ENCODE data around the gene TUBA3E.
"Not testable (repeated sequence)": the region's sequence is repeated elsewhere in the genome, so short reads cannot be mapped to it uniquely, and the experiment has no call there.

TUBA3E gene

DNA sequence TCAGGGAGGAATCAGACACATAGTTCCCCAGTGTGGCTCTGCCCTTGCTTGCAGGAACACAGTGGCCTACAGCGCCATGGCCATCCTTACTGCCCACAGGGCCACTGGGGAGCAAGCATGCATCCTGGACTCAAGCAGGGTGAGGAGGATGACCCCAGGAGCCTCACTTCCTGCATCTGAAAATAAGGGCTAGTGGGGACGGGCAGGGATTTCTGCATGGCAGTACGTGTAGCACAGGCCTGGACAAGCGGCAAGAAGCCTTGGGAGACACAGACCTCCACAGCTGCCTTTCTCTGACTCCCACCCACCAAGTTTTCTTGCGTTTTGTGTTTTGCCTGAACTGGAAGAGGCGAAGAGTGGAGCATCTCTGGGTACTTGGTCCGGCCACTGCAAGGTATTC is 35.8 kb downstream of the TUBA3E start:
- not testable (repeated sequence) for DNase-seq (ENCODE audit: low read depth)

DNA sequence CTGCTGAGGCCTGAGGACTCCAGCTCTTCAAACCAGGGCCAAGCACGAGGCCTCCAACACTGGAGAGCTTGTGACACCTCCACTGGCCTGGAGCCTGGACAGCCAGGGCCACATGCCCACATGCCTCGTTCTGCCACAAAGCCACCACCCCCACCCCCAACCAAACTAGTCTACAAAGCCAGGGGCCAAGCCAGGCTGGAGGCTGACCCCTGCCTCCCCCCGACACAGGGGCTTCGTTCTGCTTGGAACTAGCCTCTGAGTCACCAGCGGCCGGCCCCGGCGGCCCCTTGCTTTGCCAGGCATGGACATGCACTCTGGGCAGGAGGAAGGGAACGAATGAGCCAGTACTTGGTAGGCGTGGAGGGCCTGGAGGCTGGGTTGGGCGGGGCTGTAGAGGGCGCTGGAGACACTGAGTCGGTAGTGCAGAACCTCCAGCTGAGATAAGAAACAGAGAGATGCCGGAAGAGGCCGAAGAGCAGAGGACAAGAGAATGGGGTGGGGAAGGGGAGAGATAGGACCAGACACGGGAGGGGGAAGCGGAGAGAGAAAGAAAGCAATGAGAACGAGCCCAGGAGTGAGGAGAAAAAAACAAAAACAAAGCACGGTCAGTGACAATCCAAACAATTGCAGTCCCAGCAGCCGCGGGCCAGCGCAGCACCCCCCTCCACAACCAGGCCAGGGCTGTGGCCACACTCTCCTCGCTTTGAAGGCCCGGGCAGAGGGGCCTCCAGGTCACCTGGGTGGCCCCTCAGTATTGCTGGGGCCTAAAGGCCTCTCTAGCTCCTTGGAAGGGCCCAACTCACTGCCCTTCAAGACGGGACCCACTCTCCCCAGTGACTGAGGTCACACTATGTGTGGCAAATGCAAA is 37.2 kb downstream of the TUBA3E start:
- not testable (repeated sequence) for DNase-seq (ENCODE audit: low read depth)

DNA sequence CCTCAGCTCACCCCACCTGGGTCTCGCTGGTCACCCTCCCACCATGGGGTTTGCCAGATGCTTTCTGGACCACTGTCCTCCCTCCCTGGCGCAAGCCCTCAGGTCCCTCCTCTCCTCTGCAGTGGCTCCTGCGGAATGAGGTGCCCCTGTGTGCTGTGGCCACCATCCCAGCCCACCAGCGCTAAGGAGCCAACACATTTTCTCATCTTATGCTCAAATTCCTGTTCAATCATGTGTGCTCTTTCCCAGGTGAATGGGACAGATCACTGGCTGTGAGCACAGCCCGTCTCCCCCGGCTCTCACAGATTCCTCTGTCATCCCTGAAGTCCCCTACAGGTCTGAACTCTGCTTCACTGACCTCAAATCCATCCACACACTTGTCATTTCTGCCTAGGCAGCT is 38.1 kb downstream of the TUBA3E start:
- DNase-seq (ENCODE audit: low read depth) = no peak

DNA sequence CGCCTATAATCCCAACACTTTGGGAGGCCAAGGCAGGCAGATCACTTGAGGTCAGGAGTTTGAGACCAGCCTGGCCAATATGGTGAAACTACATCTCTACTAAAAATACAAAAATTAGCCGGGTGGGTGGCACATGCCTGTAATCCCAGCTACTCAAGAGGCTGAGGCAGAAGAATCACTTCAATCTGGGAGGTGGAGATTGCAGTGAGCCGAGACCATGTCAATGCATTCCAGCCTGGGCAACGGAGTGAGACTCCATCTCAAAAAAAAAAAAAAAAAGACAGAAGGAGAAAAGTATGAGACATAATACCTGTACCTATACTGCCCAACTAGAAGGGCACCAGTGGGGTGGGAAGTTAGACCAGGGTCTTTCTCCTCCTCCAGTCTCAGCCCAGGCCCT is 38.9 kb downstream of the TUBA3E start:
- DNase-seq (ENCODE audit: low read depth) = not testable (repeated sequence)

DNA sequence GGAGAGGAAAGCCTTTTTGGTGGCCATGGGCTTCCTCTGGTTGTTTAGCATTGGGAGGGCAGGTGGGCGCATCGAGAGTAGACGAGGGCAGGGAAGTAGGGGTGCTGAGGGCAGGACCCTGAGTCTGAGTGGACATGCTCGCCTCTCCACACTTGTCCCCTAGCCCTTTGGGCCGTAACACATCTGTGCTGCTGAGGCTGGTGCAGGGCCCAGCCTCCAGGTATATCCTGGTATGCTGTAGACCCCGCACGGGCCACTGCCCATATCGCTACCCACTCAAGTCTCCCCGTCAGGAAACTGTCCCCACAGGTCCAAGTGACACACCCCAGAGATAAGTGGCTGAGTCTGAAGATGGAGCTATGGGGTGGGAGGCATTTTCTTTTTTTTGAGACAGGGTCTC is 39.6 kb downstream of the TUBA3E start:
- DNase-seq (ENCODE audit: low read depth) = no peak

DNA sequence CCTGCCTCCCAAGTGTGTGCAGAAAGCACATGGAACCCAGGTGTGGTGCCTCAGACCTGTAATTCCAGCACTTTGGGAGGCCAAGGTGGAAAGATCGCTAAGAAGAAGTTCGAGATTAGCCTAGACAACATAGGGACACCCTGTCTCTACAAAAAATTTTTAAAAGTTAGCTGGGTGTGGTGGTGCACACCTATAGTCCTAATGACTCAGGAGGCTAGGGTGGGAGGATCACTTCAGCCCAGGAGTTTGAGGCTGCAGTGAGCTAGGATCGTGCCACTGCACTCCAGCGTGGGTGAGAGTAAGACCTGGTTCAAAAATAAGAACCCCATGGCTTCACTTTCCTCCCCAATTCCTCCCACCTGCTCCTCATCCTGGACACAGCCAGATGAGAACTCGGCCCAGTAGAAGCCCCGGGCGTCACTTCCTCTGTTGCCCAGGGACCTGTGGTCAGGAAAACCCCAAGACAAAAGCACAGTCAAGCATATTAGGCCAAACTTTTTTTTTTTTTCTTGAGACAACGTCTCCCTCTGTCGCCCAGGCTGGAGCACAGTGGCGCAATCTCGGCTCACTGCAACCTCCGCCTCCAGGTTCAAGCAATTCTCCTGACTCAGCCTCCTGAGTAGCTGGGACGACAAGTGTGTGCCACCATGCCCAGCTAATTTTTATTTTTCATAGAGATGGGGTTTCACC is 40.3 kb downstream of the TUBA3E start:
- not testable (repeated sequence) for DNase-seq (ENCODE audit: low read depth)

DNA sequence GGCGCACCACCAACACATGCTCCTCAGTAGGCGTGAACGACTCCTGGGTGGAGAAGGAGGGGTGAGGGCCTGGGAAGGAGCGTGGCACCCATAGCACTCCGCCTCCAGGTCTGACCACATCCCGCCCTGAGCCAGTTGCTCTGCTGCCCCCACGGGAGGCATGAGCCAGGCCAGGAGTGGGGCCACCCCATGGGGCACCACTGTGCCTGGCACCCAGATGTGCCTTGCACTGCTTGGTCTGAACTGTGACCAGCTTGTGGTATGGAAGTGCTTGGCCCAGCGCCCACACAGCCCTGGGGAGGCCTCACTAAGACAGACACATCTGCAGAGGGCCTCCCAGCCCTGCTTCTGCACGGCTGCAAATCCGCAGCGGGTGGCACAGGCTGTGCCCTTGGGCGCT is 40.9 kb downstream of the TUBA3E start:
- not testable (repeated sequence) for DNase-seq (ENCODE audit: low read depth)

DNA sequence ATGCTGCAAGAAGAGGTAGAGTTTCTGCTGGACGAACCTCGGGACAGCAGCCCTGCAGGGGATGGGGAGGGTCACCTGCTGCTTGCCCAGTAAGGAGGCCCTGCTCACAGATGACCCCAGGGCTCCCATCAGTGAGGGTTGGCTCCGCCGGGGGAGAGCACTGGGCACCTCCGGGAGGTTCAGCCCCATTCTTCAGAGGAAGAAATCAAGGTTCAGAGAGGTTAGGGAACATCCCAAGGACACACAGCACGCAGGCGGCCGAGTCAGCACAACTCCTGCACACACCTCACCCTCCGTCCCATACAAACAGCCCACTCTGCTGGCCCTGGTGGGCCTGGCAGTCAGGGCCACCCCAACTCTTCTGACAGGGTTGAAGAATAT is 41.6 kb downstream of the TUBA3E start:
- no peak for DNase-seq (ENCODE audit: low read depth)

DNA sequence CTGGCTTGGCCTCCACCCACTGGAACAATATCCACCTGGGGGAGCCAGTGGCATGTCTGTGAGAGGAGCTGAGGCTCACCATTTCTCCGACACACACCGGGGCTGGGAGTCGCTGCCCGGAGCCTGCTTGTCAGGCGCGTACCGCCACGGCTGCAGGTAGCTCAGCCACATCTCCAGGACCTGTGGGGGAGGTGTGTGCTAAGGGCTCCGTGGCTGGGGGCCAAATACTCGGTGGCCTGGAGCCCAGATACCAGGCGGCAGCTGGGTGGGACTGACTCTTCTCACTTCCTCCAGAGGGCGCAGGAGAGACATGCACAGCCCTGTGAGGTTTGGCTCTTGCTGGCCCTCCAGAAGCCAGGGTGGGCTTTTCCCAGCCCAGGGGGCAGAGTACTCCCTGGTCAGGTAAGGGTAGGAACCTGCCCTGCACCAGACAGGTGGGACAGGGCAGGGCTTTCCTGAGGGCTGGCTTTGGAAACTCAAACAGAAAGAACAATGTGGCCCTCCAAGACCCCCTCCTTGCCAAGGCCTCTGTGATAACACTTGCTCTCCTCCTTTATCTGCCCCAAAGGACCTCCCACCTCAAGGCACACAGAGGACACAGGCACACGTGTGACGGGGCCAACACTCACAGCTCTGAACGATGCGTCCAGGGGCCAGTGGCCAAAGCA is 42.1 kb downstream of the TUBA3E start:
- DNase-seq (ENCODE audit: low read depth) = not testable (repeated sequence)

DNA sequence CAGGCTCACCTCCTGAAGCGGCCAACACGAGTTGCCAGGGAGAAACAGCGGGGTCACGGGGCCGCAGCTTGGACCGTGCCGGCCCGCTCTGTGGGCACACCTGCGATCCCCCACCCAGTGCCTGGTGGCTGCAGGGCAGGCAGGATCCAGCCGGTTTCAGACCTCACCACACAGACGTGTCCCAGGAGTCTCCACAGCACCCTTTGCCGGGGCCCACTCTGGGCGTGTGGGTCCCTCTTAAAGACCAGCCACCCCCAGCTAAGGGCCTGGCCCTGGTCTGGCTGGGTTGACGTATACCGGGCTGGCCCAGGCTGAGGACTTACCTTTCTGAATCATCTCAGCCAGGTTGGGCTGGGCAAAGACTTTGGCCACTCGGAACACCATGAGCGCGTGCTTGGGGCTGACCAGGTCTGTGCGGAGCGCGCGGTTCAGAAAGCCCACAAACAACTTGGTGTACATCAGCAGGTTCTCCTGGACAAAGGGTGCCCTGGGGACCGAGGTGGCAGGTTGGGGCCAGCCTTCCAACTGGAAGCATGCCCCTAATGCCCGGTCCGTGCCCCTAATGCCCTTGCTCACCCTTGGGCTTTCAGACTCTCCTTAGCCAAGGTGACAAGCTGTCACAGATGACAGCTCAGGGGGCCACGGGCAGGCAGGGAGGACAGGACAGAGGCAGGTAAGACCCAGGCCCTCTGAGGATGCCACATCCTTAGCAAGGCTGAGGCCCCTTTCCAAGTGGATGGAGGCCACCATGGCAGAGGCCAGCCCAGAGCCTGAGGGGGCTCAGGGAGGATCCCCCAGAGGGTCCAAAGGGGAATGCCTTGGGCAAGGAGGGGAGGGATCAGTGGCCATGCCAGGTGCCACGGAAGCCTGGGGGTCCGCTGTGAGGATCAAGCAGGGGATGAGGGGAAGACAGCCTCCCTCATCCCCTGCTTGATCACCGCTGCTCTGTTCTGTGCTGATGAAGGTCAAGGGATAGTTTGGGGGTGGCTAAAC is 43.2 kb downstream of the TUBA3E start:
- DNase-seq (ENCODE audit: low read depth) = no peak

DNA sequence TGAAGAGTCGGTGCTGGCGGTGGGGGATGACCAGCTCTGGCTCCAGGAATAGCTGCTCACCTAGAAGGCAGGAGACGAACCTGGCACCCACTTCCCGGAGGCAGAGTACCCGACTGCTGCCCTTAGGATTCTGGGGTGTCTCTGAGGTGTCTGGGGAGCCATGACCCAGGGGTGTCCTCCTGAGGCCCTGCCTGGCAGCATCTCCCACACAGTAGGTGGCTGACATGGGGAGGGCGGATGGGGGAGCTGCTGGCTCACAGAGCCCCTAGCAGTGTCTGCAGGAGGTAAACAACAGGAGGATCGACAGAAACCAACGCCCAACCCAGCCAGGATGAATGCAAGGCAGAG is 43.8 kb downstream of the TUBA3E start:
- DNase-seq (ENCODE audit: low read depth) = not testable (repeated sequence)

DNA sequence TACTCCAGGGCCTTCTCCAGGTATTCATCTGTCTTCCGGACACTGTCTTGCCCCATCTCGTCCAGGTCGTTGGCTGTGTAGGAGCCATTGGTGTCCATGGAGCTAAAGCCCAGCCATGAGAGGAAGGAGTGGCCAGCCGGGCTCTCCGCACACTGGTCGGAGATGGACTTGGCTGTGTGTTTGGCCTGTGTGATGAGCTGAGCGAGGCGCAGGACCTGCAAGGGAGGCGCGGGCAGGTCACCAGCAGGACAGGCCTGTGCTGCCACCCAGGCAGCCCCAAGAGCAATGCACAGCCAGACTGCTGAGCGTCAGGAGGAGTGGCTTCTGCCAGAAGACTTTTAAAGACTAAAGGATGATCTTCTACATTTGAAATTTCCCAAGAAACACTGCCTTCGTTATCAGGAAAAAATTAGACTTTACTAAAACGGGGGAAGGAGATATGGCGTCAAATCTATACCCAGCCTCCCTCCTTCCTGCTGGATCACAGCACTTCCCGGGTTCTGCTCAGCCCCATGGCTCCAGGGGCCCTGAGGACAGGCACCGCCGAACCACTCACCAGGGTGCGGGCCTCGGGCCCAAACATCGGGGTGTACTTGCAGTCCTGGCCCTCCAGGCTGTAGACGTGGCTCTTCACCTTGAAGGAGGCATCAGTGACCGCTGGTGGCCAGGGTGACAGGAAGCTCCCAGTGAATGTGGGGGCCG is 44.4 kb downstream of the TUBA3E start:
- not testable (repeated sequence) for DNase-seq (ENCODE audit: low read depth)

DNA sequence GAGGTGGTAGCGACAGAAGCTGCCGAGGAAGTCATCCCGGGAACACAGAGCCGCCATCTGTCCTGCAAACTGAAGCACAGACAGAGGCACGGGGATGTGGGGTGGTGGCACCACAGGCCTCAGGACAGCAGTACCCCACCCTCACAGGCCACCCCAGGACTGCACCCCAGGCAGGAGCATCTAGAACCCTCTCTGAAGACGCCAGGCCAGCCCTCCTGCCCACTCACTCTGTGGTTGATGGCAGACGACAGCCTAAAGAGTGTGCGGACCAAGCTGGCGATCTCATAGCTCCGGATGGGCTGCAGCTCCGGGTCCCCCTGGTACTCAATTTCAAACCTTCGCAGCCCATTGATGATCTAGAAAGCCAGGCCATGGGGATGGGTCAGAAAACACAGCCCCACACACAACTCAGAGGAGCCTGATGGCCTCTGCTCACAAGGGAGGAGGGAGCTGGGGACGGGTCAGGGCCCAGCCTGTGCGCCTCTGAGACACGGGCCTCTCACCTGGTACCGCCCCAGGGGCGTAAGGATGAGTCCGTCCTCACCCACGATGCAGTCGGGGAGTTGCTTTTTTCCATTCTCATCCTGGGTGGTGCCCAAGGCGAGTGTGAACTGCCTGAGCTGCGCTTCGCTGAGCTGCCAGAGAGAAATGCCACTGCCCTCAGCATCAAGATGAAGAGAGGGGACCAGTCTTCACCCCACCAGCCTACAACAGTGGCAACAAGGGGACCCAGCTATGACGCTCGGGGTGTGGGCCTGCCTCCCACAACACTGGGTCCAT is 45.2 kb downstream of the TUBA3E start:
- DNase-seq (ENCODE audit: low read depth) = no peak

DNA sequence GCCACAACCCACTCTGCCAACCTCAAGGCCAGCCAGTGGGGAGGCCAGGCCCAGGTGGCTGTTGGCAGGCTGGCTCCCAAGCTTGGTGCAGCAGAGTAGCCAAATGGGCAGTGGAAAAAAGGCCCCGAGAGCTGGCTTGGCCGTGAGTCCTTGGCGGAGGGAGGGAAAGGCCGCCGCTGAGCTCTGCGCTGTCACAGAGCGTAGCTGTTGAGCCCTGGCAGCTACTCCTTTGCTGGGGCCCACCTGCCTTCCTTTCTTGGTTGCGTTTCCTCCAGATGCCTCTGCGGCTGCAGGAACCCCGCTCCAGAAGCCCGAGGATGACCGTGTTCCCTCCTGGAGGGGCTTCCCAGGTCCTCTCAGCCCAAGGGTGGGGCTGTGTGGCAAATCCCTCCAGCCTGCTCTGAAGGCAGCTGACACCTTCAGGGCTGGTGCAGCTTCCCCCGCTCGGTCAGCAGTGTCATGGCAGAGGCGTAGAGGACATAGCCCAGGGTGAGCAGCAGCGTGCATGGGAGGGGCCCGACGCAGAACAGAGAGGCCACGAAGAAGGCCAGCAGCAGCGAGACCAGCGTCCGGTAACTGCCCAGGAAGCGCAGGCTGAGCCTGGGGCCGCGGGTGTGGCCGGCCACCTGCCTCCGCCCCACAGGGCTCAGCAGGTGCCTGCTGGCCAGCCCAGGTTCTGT is 46.0 kb downstream of the TUBA3E start:
- not testable (repeated sequence) for DNase-seq (ENCODE audit: low read depth)

DNA sequence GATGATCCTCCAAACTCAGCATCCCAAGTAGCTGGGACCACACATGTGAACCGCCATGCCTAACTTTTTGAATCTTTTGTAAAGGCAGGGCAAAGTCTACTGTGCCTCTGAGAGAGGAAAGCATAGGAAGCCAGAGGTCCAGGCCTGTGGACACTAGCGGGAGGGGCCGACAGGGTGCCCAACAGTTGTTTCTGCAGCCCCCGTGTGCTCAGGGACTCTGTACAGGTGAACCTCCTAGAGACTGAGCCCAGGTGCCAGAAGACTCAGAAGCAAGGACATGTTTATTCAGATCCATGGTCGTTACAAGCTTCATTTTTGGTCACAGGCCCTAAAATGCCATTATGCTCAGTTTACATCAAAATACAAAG is 47.1 kb downstream of the TUBA3E start:
- DNase-seq (ENCODE audit: low read depth) = not testable (repeated sequence)

DNA sequence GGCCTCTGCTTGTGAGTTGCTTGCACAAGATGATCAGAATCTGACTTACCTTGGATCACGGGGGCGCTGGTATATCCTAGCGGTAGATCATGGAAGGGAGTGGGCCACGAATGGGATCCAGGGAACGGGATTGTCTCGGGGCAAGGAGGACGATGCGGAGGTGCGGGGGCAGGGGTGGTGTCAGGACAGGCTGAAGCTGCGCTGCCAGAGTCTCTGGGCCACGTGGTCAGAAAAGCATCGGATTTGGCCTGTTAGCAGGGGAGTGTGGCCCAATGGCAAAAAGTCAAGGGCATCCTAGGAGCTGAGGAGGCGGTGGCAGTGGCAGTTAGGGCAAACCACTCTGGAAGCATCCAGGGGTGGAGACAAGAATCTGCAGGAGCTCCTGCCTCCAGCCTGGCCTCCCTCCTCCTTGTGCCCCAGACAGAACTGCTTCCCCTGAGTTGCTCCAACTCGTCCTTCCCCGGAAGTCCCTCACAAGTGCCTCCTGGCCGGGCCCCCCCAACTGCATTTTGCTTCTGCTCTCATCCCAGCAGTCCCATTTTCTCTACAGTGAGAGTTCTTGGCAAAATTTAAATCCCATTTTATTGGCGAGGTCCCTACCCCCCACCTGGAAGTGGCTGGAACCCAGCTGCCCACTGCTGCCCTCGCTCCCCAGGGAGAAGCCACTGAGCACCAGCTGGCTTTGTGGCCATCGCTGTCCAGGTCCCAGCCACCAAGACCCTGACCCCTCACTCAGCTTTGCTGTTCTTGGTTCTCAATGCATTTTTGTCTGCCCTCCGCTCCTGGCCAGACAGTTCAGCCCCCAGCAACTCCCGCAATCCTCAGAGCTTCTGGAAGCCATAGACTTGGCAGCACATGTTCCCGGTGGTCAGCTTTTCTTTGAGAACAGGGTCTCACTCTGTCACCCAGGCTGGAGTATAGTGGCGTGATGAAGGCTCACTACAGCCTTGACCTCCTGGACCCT is 47.8 kb downstream of the TUBA3E start:
- DNase-seq (ENCODE audit: low read depth) = no peak

DNA sequence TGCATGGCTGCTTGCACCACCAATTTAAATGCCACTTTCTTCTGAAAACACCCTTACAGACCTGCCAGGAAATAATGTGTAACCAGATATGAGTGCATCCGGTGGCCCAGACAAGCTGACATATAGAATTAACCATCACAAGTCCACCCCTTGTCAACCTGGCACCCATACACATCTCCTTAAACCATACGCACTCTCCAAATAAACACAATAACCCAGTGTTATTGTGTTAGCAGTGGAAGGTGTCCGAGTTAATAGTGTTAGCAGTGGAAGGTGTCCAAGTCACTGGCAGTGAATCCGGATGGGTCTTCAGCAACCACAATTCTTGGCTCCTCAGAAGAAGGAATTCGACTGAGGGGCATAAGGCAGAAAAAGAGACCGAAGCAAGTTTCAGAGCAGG is 49.7 kb downstream of the TUBA3E start:
- DNase-seq (ENCODE audit: low read depth) = not testable (repeated sequence)

DNA sequence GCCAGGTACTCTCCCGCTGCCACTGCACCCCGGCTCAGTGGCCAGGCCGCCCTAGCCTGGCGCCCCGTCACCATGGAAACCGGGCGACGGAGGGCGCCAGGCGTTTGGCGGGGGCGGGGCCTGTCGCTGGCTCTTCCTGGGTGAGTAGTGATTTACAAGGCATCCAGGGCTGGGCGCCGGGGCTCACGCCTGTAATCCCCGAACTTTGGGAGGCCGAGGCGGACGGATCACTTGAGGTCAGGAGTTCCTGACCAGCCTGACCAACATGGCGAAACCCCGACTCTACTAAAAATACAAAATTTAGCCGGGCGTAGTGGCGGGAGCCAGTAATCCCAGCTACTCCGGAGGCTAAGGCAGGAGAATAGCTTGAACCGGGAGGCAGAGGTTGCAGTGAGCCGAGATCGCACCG is 53.2 kb downstream of the TUBA3E start, which contains the start of gene CCDC74B:
TSS of gene CCDC74B (minus strand) at position 107 of the 409 bp plus-strand sequence. CDS start 116 bp downstream, outside the sequence.
- DNase-seq (ENCODE audit: low read depth) = peak; percentile 12
